Right lobe of liver (tissue), 4 donors: ENCODE measurements around the gene SLC44A5.
"Not testable (repeated sequence)": the region's sequence is repeated elsewhere in the genome, so short reads cannot be mapped to it uniquely, and the experiment has no call there.

ENCODE experiments used
- POLR2A ChIP-seq: fragments of 450-650 bp; IDR thresholded peaks from one replicate; pipeline ENCODE4 v1.6.1; 2017; ENCODE audit warnings: antibody characterized with exemption, mild to moderate bottlenecking
- TF ChIP-seq, protein P1 (sequence below), 4 donors: fragments of 200-600 bp in 3 of 4; fragments of 450-650 bp in 1 of 4; IDR thresholded peaks; one replicate each; pipeline versions ENCODE4 v1.5.1 to v1.8.0; 2016 to 2022; ENCODE audit warnings: antibody characterized with exemption in 4 of 4, mild to moderate bottlenecking in 2 of 4
- donor health status: DM: no; HTN: no; CAD: no.
- donor health status: DM: no; HTN: no; CAD: no.
- donor health status: DM: no; HTN: yes; CAD: no.

DNA sequence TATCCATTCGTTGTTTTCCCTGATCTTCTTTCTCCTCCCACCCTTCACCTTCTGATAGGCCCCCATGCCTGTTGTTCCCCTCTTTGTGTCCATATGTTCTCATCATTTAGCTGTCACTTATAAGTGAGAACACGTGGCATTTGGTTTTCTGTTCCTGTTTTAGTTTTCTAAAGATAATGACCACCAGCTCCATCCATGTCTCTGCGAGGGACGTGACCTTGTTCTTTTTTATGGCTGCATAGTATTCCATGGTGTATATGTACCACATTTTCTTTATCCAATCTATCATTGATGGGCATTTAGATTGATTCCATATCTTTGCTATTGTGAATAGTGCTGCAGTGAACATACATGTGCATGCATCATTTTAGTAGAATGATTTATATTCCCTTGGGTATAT, 360.8 kb downstream of the SLC44A5 start:
- TF ChIP-seq, protein P1, sequence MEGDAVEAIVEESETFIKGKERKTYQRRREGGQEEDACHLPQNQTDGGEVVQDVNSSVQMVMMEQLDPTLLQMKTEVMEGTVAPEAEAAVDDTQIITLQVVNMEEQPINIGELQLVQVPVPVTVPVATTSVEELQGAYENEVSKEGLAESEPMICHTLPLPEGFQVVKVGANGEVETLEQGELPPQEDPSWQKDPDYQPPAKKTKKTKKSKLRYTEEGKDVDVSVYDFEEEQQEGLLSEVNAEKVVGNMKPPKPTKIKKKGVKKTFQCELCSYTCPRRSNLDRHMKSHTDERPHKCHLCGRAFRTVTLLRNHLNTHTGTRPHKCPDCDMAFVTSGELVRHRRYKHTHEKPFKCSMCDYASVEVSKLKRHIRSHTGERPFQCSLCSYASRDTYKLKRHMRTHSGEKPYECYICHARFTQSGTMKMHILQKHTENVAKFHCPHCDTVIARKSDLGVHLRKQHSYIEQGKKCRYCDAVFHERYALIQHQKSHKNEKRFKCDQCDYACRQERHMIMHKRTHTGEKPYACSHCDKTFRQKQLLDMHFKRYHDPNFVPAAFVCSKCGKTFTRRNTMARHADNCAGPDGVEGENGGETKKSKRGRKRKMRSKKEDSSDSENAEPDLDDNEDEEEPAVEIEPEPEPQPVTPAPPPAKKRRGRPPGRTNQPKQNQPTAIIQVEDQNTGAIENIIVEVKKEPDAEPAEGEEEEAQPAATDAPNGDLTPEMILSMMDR (IDR thresholded peaks at IDR 0.05), result not testable (repeated sequence)
- TF ChIP-seq POLR2A, result not testable (repeated sequence)
